ENCODE measurements around the gene LSM10. TPM values are rescaled to one million over a fixed set of nuclear protein-coding genes. Genes with fewer than 3 reads are reported as not detected.
A peak's percentile ranks its signal among the peaks of the same experiment; 100 is the strongest.

LSM10 gene
- total RNA-seq, 2 donors from 2014 or later, result 55.3 to 59.9 TPM

DNA sequence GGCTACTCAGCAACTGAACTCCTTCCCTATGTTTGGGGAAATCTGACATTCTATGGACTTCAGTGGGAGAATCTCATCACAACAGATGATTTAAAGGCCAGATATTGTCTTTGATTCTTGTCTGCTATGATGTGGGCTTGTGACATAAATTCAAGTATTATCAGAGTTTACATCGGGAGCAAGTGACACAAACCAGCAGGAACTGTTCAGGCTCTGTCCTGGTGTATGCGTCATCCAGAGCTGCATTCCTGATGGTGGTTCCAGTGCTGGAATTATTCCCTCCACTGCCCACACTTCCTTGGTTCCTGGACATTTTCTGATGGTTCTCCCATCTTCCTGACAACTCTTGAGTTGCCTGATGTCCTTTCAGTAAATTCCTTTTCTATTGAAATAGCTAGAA, 10.8 kb upstream of the LSM10 start:
- no peak for DNase-seq (ENCODE audit: low spot score)
- H3K4me1 ChIP-seq, result no peaks in the 10 kb centered on the region
- H3K36me3 ChIP-seq, result no peaks in the 10 kb centered on the region
- H3K27me3 ChIP-seq, result no peaks in the 10 kb centered on the region
- H3K27ac ChIP-seq, result no peak overlapping the region
- TF ChIP-seq CTCF (IDR thresholded peaks at IDR 0.05), result no peak
- H3K9me3 ChIP-seq, result no peaks in the 10 kb centered on the region
- H3K4me3 ChIP-seq, result no peak overlapping the region

- H3K9me3 ChIP-seq, result no peaks in the 10 kb centered on the region
- H3K4me3 ChIP-seq, result no peak overlapping the region
- H3K27ac ChIP-seq, result no peak overlapping the region
- H3K27me3 ChIP-seq, result no peaks in the 10 kb centered on the region
- H3K36me3 ChIP-seq, result no peaks in the 10 kb centered on the region
- DNase-seq (ENCODE audit: low spot score), result no peak
- no peaks in the 10 kb centered on the region for H3K4me1 ChIP-seq
- no peak for TF ChIP-seq CTCF (IDR thresholded peaks at IDR 0.05)
Observed at GRCh38 chr1:36406440-36406839, 8.7 kb upstream of the LSM10 start.

DNA sequence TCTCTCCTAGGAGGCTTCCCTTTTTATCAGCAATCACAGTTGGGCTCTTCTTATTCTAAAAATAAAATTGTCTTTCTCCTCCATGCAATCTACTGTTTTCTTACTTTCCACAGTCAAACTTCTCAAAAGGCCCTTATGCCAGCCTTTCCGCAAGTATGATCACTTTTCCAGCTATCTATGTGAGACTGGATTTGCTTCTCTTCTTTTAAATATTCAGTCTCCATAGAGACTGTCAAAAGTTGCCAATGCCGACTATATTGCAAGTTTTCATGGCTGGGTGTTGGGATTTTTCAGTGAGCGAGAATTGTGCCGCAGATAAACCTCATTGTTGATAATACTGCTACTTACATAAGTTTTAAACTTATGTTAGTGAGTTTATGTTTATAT, 4.8 kb upstream of the LSM10 start:
- no peaks in the 10 kb centered on the region for H3K27me3 ChIP-seq
- H3K4me1 ChIP-seq, result no peaks in the 10 kb centered on the region
- no peaks in the 10 kb centered on the region for H3K36me3 ChIP-seq
- H3K9me3 ChIP-seq, result no peaks in the 10 kb centered on the region
- DNase-seq (ENCODE audit: low spot score), result no peak
- H3K27ac ChIP-seq, result no peak overlapping the region
- H3K4me3 ChIP-seq, result no peak overlapping the region
- no peak for TF ChIP-seq CTCF (IDR thresholded peaks at IDR 0.05)

DNA sequence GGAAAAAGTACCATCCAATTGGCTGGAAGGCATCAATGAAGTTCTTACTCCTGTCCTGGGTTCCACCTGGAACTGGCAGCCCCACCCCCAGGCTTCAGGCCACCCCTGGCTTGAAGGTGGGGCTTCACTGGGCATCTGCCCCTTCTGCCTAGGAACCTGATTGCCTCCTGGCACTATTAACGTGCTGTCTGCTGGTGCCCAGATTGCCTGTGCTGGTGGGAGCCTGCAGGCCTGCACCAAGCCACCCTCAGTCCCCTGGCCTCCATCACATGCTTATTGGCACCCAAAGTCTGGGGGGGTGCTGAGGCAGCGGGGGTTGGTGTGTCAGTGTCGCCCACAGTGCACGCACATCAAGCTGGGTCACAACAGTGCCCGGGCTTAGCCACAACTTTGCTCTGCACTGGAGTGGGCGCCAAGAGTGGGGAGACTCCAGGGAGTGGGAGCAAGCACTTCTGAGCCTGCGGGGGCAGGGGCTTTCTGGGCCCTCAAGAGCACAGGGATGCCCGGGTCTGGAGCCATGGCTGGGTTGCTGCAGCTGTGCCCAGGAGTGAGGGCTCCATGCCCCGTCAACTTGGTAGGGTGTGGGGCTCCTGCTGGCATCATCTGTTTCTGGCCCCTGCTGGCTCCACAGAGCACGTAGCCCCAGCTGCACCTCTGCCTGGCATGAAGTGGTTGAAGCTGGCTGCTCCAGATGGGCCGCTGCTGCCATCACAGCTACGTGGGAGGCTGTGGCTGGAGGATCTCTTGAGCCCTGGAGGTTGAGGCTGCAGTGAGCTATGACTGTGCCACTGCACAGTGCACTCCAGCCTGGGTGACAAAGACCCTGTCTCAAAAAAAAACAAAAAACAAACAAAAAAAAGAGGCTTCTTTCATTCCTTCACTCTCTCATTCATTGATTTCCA, 4.1 kb upstream of the LSM10 start:
- H3K27me3 ChIP-seq, result no peaks in the 10 kb centered on the region
- no peaks in the 10 kb centered on the region for H3K36me3 ChIP-seq
- H3K4me1 ChIP-seq, result peaks cover 0 to 3% of the 10 kb centered on the region in 2 donors
- DNase-seq (ENCODE audit: low spot score), result no peak
- H3K4me3 ChIP-seq, result peak overlapping the region in 1 of 2 donors; percentile 14
- peak overlapping the region; percentile 3 to 43 for H3K27ac ChIP-seq
- no peaks in the 10 kb centered on the region for H3K9me3 ChIP-seq
- TF ChIP-seq CTCF (IDR thresholded peaks at IDR 0.05), result no peak

GRCh38 chr1:36400825-36401601, 3.3 kb upstream of the LSM10 start:
- no peaks in the 10 kb centered on the region for H3K27me3 ChIP-seq
- no peak for TF ChIP-seq CTCF (IDR thresholded peaks at IDR 0.05)
- H3K4me1 ChIP-seq, result peaks cover 0 to 11% of the 10 kb centered on the region in 2 donors
- no peaks in the 10 kb centered on the region for H3K9me3 ChIP-seq
- DNase-seq (ENCODE audit: low spot score), result peak; percentile 87
- H3K36me3 ChIP-seq, result no peaks in the 10 kb centered on the region
- peak overlapping the region in 1 of 2 donors; percentile 14 for H3K4me3 ChIP-seq
- H3K27ac ChIP-seq, result peak overlapping the region; percentile 3 to 43

Measured in right atrium auricular region (tissue), 2 donors.